BJ (cell line): ENCODE results near the gene CHN2. TPM values are rescaled to one million over a fixed set of nuclear protein-coding genes. Genes with fewer than 3 reads are reported as not detected.

ENCODE experiments used
- CTCF ChIA-PET: fragments of 350-600 bp; formaldehyde crosslinking; extraction: SDS; loops from one replicate; lab custom pipeline; 2021; ENCODE audit warnings: antibody characterized with exemption, inconsistent platforms; lab: Yijun Ruan, JAX
- POLR2A ChIA-PET: fragments of 300-600 bp; sonication (Branson Sonifier 250); formaldehyde crosslinking; extraction: SDS; loops from one replicate; lab custom pipeline; 2021; ENCODE audit warnings: antibody characterized with exemption; lab: Charles Lee
- DNase-seq: peaks from one replicate; pipeline ENCODE4 v3.0.0-alpha.2; 2011; ENCODE audit warnings: low read depth
- H3K27me3 ChIP-seq: 2 replicates; pipeline ENCODE4 v1.6.0; 2011; ENCODE audit warnings: low read length; ENCODE audit not compliant: control insufficient read depth, insufficient read depth
- H3K36me3 ChIP-seq: 2 replicates; pipeline ENCODE4 v1.5.1; 2011; ENCODE audit warnings: low read length; ENCODE audit not compliant: control insufficient read depth, insufficient read depth
- H3K4me3 ChIP-seq: 2 replicates; pipeline ENCODE4 v1.5.1; 2011; ENCODE audit warnings: low read depth, mild to moderate bottlenecking, control low read depth, low read length
- CTCF ChIP-seq: IDR thresholded peaks from 2 replicates; pipeline ENCODE4 v1.5.1; 2011; ENCODE audit warnings: low read depth, mild to moderate bottlenecking, control low read depth, inconsistent platforms, low read length, moderate library complexity; ENCODE audit not compliant: insufficient read depth
- polyA plus RNA-seq: library from polyadenylated mRNA; depleted of rRNA; stranded (reverse); fragments of >200 nt; gene quantifications from 2 replicates; pipeline ENCODE4 v1.2.3, GENCODE V29; 2011

CHN2 gene
- polyA plus RNA-seq, 1 experiment, result not detected

- Histone ChIP-seq H3K36me3 (no peaks in the 10 kb centered on the region), H3K27me3 (no peaks in the 10 kb centered on the region; the same call in 1 of the 2 replicates), H3K4me3 (no peak overlapping the region)
- DNase-seq, result no peak
- no peak for TF ChIP-seq CTCF
- ChIA-PET POLR2A (no interaction called here), CTCF (no interaction called here)
Observed at GRCh38 chr7:29331163-29331562, 136.6 kb downstream of the CHN2 start.

- no peak for TF ChIP-seq CTCF
- POLR2A ChIA-PET, result no interaction called here
- no peaks in the 10 kb centered on the region for H3K36me3 ChIP-seq
- no peak for DNase-seq
- no peaks in the 10 kb centered on the region; the same call in none of the 2 replicates for H3K27me3 ChIP-seq
- H3K4me3 ChIP-seq, result no peak overlapping the region
- CTCF ChIA-PET, result no interaction called here
Observed at GRCh38 chr7:29332042-29332811, 137.7 kb downstream of the CHN2 start.

- CTCF ChIA-PET, result no interaction called here
- no peak for TF ChIP-seq CTCF
- Histone ChIP-seq H3K4me3 (no peak overlapping the region), H3K36me3 (no peaks in the 10 kb centered on the region), H3K27me3 (no peaks in the 10 kb centered on the region; the same call in none of the 2 replicates)
- no peak for DNase-seq
- POLR2A ChIA-PET, result no interaction called here
Observed at GRCh38 chr7:29332875-29333855, 138.6 kb downstream of the CHN2 start.

GRCh38 chr7:29335188-29336083, 140.9 kb downstream of the CHN2 start:
- CTCF ChIA-PET, result interaction anchor here (1.2 kb wide), 1 partner anchor 229 kb away, joined by 3 read pairs; no protein-coding TSS in a partner anchor
- POLR2A ChIA-PET, result no interaction called here
- H3K36me3 ChIP-seq, result no peaks in the 10 kb centered on the region

More at GRCh38 chr7:29335188-29336083, 140.9 kb downstream of the CHN2 start:
- no peak for TF ChIP-seq CTCF
- Histone ChIP-seq H3K4me3 (no peak overlapping the region), H3K27me3 (no peaks in the 10 kb centered on the region; the same call in none of the 2 replicates)
- DNase-seq, result no peak
